HepG2 (cell line): ENCODE results near the gene TMPO. TPM values are rescaled to one million over a fixed set of nuclear protein-coding genes. Genes with fewer than 3 reads are reported as not detected.

Experiments
- HNF4G ChIP-seq, 2 experiments: sonication (generic) in 1 of 2; formaldehyde crosslinking in 1 of 2; IDR thresholded peaks; 2 replicates each; pipeline versions ENCODE4 v1.4.0 to v1.6.1; 2011 to 2020; ENCODE audit warnings: borderline replicate concordance in 2 of 2, low read depth in 2 of 2, mild to moderate bottlenecking in 2 of 2, low read length in 1 of 2, missing genetic modification reagents in 1 of 2, moderate library complexity in 1 of 2
- JARID2 ChIP-seq: sonication (generic); formaldehyde crosslinking; IDR thresholded peaks from 2 replicates; pipeline ENCODE4 v1.8.1; 2023; ENCODE audit warnings: missing genetic modification reagents, inconsistent platforms; ENCODE audit not compliant: insufficient replicate concordance
- KLF13 ChIP-seq: sonication (generic); formaldehyde crosslinking; IDR thresholded peaks from 2 replicates; pipeline ENCODE4 v1.4.0; 2020; ENCODE audit warnings: mild to moderate bottlenecking, missing genetic modification reagents
- RFX3 ChIP-seq: IDR thresholded peaks from 2 replicates; pipeline ENCODE4 v1.6.1; 2016; ENCODE audit warnings: missing biosample characterization, missing genetic modification reagents
- SIX4 ChIP-seq: sonication (generic); formaldehyde crosslinking; IDR thresholded peaks from 2 replicates; pipeline ENCODE4 v1.4.0; 2020; ENCODE audit warnings: missing genetic modification reagents
- TOE1 ChIP-seq: sonication (generic); formaldehyde crosslinking; IDR thresholded peaks from 2 replicates; pipeline ENCODE4 v1.4.0; 2020; ENCODE audit warnings: mild to moderate bottlenecking, missing genetic modification reagents
- ZNF143 ChIP-seq: sonication (generic); formaldehyde crosslinking; IDR thresholded peaks from 2 replicates; pipeline ENCODE4 v1.4.0; 2020; ENCODE audit warnings: missing genetic modification reagents
- ZNF207 ChIP-seq: fragments of 450-650 bp; IDR thresholded peaks from 2 replicates; pipeline ENCODE4 v1.6.1; 2016; ENCODE audit warnings: antibody characterized with exemption, borderline replicate concordance
- ZNF468 ChIP-seq: sonication (generic); formaldehyde crosslinking; IDR thresholded peaks from 2 replicates; pipeline ENCODE4 v1.8.0; 2022; ENCODE audit warnings: mild to moderate bottlenecking, moderate library complexity, missing genetic modification reagents
- ZNF775 ChIP-seq: sonication (generic); formaldehyde crosslinking; IDR thresholded peaks from 2 replicates; pipeline ENCODE4 v1.4.0; 2020; ENCODE audit warnings: missing genetic modification reagents, mild to moderate bottlenecking, moderate library complexity, borderline replicate concordance
- polyA plus RNA-seq, 8 experiments: library from polyadenylated mRNA; depleted of rRNA in 3 of 8; stranded (reverse) in 7 of 8; unstranded in 1 of 8; fragments of >200 nt; fragmentation: Illumina TruSeq in 4 of 8; extraction: Trizol in 4 of 8; gene quantifications; 2 replicates each; pipeline versions ENCODE4 v1.2.1 to v1.2.3, GENCODE V29; 2011 to 2016; ENCODE audit warnings: low read depth in 4 of 8, missing spikeins in 1 of 8, mixed read lengths in 1 of 8; ENCODE audit not compliant: insufficient read depth in 1 of 8
- total RNA-seq, 5 experiments: library from RNA; depleted of rRNA; stranded (reverse); fragments of >200 nt; fragmentation: Illumina TruSeq; extraction: Trizol; gene quantifications; 2 replicates each; pipeline ENCODE4 v1.2.3, GENCODE V29; 2016; ENCODE audit warnings: low read depth in 1 of 5
- TF ChIP-seq, protein P1 (sequence below): sonication (generic); formaldehyde crosslinking; IDR thresholded peaks from 2 replicates; pipeline ENCODE4 v1.8.1; 2023; ENCODE audit warnings: missing genetic modification reagents, inconsistent platforms, borderline replicate concordance
- TF ChIP-seq, protein P2 (sequence below), 2 experiments: sonication (generic) in 1 of 2; formaldehyde crosslinking in 1 of 2; IDR thresholded peaks; 2 replicates each; pipeline versions ENCODE4 v1.6.1 to v1.9.0; 2014 to 2022; ENCODE audit warnings: antibody characterized with exemption in 1 of 2, borderline replicate concordance in 1 of 2, inconsistent platforms in 1 of 2, low read depth in 1 of 2, missing genetic modification reagents in 1 of 2
- TF ChIP-seq, protein P3 (sequence below): sonication (generic); formaldehyde crosslinking; conservative IDR thresholded peaks from 2 replicates; pipeline ENCODE4 v1.8.0; 2022; ENCODE audit warnings: mild to moderate bottlenecking, moderate library complexity, missing genetic modification reagents
- TF ChIP-seq, protein P4 (sequence below): sonication (generic); formaldehyde crosslinking; IDR thresholded peaks from 2 replicates; pipeline ENCODE4 v1.8.0; 2022; ENCODE audit warnings: mild to moderate bottlenecking, missing genetic modification reagents, moderate library complexity
- TF ChIP-seq, protein P5 (sequence below): sonication (generic); formaldehyde crosslinking; IDR thresholded peaks from 2 replicates; pipeline ENCODE4 v1.4.0; 2020; ENCODE audit warnings: missing genetic modification reagents, borderline replicate concordance

TMPO gene
- total and polyA plus RNA-seq, 2 of the 13 experiments (the other 11 are each of a cell fraction or from before 2014, with no cell fraction given): 24.2 to 167 TPM

DNA sequence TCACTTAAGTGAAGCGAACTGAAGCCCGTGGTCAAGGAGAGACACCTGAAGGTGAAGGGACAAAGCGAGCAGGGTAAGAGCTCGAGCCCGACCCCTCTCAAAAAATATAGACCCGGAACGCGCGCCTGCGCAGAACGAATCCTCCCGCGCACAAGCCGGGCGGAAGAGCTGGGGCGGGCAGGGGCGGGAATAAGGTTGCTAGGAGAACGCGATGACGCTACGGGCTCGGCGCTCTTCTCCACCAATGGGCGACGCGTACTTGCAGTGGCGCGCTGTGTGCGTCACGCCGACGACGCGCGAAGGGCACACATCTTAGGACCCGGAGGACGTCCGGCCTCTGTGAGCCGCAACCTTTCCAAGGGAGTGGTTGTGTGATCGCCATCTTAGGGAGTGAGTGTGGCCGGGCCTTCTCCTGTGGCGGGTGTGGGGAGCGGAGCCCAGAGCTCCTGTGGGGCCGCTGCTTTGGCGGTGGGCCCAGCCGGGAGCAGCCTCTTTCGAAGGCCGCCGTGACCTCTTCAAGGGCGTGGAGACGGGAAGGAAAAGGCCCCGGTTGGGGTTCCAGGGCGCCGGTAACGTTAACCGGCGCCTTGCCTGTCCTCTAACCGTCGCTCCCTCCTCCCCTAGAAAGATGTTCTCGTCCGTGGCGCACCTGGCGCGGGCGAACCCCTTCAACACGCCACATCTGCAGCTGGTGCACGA, 78.1 kb downstream of the TMPO start, which contains the start of gene SLC25A3 (continued):
- TF ChIP-seq, protein P1, sequence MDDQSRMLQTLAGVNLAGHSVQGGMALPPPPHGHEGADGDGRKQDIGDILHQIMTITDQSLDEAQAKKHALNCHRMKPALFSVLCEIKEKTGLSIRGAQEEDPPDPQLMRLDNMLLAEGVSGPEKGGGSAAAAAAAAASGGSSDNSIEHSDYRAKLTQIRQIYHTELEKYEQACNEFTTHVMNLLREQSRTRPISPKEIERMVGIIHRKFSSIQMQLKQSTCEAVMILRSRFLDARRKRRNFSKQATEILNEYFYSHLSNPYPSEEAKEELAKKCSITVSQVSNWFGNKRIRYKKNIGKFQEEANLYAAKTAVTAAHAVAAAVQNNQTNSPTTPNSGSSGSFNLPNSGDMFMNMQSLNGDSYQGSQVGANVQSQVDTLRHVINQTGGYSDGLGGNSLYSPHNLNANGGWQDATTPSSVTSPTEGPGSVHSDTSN (CRISPR knock-in tag): no peak
- no peak for TF ChIP-seq ZNF775
- TF ChIP-seq SIX4: no peak
- TF ChIP-seq ZNF468 (CRISPR knock-in tag): no peak
- TF ChIP-seq, protein P2, sequence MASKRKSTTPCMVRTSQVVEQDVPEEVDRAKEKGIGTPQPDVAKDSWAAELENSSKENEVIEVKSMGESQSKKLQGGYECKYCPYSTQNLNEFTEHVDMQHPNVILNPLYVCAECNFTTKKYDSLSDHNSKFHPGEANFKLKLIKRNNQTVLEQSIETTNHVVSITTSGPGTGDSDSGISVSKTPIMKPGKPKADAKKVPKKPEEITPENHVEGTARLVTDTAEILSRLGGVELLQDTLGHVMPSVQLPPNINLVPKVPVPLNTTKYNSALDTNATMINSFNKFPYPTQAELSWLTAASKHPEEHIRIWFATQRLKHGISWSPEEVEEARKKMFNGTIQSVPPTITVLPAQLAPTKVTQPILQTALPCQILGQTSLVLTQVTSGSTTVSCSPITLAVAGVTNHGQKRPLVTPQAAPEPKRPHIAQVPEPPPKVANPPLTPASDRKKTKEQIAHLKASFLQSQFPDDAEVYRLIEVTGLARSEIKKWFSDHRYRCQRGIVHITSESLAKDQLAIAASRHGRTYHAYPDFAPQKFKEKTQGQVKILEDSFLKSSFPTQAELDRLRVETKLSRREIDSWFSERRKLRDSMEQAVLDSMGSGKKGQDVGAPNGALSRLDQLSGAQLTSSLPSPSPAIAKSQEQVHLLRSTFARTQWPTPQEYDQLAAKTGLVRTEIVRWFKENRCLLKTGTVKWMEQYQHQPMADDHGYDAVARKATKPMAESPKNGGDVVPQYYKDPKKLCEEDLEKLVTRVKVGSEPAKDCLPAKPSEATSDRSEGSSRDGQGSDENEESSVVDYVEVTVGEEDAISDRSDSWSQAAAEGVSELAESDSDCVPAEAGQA (IDR thresholded peaks at IDR 0.05; ENCODE audit: low read depth): peak; percentile 97
- TF ChIP-seq, protein P2 (CRISPR knock-in tag; IDR thresholded peaks at IDR 0.05; ENCODE audit: borderline replicate concordance): no peak; the same call in 1 of the 2 replicates
- TF ChIP-seq KLF13 (CRISPR knock-in tag): no peak
- TF ChIP-seq, protein P3, sequence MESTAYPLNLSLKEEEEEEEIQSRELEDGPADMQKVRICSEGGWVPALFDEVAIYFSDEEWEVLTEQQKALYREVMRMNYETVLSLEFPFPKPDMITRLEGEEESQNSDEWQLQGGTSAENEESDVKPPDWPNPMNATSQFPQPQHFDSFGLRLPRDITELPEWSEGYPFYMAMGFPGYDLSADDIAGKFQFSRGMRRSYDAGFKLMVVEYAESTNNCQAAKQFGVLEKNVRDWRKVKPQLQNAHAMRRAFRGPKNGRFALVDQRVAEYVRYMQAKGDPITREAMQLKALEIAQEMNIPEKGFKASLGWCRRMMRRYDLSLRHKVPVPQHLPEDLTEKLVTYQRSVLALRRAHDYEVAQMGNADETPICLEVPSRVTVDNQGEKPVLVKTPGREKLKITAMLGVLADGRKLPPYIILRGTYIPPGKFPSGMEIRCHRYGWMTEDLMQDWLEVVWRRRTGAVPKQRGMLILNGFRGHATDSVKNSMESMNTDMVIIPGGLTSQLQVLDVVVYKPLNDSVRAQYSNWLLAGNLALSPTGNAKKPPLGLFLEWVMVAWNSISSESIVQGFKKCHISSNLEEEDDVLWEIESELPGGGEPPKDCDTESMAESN (CRISPR knock-in tag): peak; percentile 55
- TF ChIP-seq ZNF143 (CRISPR knock-in tag): peak; percentile 26; the same call in 1 of the 2 replicates
- no peak for TF ChIP-seq TOE1 (CRISPR knock-in tag)
- no peak for TF ChIP-seq HNF4G (IDR thresholded peaks at IDR 0.05; ENCODE audit: borderline replicate concordance, low read depth, low read length)
- no peak for TF ChIP-seq HNF4G (CRISPR knock-in tag; IDR thresholded peaks at IDR 0.05; ENCODE audit: borderline replicate concordance, low read depth)
- TF ChIP-seq ZNF207: no peak
- TF ChIP-seq, protein P4, sequence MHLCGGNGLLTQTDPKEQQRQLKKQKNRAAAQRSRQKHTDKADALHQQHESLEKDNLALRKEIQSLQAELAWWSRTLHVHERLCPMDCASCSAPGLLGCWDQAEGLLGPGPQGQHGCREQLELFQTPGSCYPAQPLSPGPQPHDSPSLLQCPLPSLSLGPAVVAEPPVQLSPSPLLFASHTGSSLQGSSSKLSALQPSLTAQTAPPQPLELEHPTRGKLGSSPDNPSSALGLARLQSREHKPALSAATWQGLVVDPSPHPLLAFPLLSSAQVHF (CRISPR knock-in tag): peak; percentile 61; the same call in 1 of the 2 replicates
- TF ChIP-seq, protein P5, sequence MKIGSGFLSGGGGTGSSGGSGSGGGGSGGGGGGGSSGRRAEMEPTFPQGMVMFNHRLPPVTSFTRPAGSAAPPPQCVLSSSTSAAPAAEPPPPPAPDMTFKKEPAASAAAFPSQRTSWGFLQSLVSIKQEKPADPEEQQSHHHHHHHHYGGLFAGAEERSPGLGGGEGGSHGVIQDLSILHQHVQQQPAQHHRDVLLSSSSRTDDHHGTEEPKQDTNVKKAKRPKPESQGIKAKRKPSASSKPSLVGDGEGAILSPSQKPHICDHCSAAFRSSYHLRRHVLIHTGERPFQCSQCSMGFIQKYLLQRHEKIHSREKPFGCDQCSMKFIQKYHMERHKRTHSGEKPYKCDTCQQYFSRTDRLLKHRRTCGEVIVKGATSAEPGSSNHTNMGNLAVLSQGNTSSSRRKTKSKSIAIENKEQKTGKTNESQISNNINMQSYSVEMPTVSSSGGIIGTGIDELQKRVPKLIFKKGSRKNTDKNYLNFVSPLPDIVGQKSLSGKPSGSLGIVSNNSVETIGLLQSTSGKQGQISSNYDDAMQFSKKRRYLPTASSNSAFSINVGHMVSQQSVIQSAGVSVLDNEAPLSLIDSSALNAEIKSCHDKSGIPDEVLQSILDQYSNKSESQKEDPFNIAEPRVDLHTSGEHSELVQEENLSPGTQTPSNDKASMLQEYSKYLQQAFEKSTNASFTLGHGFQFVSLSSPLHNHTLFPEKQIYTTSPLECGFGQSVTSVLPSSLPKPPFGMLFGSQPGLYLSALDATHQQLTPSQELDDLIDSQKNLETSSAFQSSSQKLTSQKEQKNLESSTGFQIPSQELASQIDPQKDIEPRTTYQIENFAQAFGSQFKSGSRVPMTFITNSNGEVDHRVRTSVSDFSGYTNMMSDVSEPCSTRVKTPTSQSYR (CRISPR knock-in tag): no peak
- peak; percentile 93 for TF ChIP-seq RFX3
- no peak for TF ChIP-seq JARID2 (CRISPR knock-in tag)
